Thymus (tissue), 11 donors: ENCODE data around the gene PTGDS. TPM values are rescaled to one million over a fixed set of nuclear protein-coding genes. Genes with fewer than 3 reads are reported as not detected.

Source experiments
- DNase-seq, 9 donors: peaks; one replicate each; pipeline ENCODE4 v3.0.0-alpha.2; 2013; ENCODE audit warnings: low spot score in 9 of 9, low read depth in 6 of 9, missing footprints in 1 of 9
- H3K27ac ChIP-seq, 2 donors: one replicate each; pipeline ENCODE4 v1.5.1; 2013; ENCODE audit warnings: control low read depth in 1 of 2, low read depth in 1 of 2, low read length in 1 of 2, mild to moderate bottlenecking in 1 of 2, moderate library complexity in 1 of 2
- H3K27me3 ChIP-seq, 2 donors: one replicate each; pipeline ENCODE4 v1.5.1; 2013; ENCODE audit warnings: low read length in 1 of 2; ENCODE audit not compliant: control insufficient read depth in 2 of 2, insufficient read depth in 1 of 2
- H3K36me3 ChIP-seq, 2 donors: one replicate each; pipeline ENCODE4 v1.5.1; 2013; ENCODE audit warnings: low read length in 1 of 2, mild to moderate bottlenecking in 1 of 2, moderate library complexity in 1 of 2; ENCODE audit not compliant: control insufficient read depth in 2 of 2, insufficient read depth in 2 of 2
- H3K4me1 ChIP-seq, 2 donors: one replicate each; pipeline ENCODE4 v1.5.1; 2013; ENCODE audit warnings: low read length in 2 of 2; ENCODE audit not compliant: control insufficient read depth in 2 of 2, insufficient read depth in 2 of 2
- H3K4me3 ChIP-seq, 2 donors: one replicate each; pipeline ENCODE4 v1.5.1; 2013; ENCODE audit warnings: low read length in 2 of 2, control low read depth in 1 of 2, mild to moderate bottlenecking in 1 of 2
- H3K9me3 ChIP-seq, 2 donors: one replicate each; pipeline ENCODE4 v1.5.1; 2013; ENCODE audit warnings: low read length in 1 of 2, mild to moderate bottlenecking in 1 of 2; ENCODE audit not compliant: control insufficient read depth in 2 of 2, insufficient read depth in 1 of 2
- WGBS: extraction: QIAGEN DNeasy Blood & Tissue Kit; methylation state at CpG from one replicate; pipeline ENCODE4 v1.1.7; 2013; 5-methylcytosine and 5-hydroxymethylcytosine counted together
- polyA plus RNA-seq: library from polyadenylated mRNA; stranded (reverse); fragments of 200-250 nt; gene quantifications from one replicate; pipeline ENCODE4 v1.2.3, GENCODE V29; 2013
- total RNA-seq: library from RNA; stranded (reverse); fragments of 120-200 nt; gene quantifications from one replicate; pipeline ENCODE4 v1.2.4, GENCODE V29; 2013
- donor health status: healthy.

The PTGDS gene
- total and polyA plus RNA-seq, 2 donors = 5.0 to 137 TPM

- H3K36me3 ChIP-seq = peaks cover 46 to 48% of the 10 kb centered on the region in 2 donors
These were observed 37.8 kb upstream of the PTGDS start for GRCh38 chr9:136939431-136939995.

GRCh38 chr9:136939996-136940525, 37.2 kb upstream of the PTGDS start:
- Histone ChIP-seq H3K27ac (no peak overlapping the region), H3K4me3 (no peak overlapping the region), H3K9me3 (peaks cover 1 to 5% of the 10 kb centered on the region in 2 donors), H3K36me3 (peaks cover 46 to 48% of the 10 kb centered on the region in 2 donors), H3K4me1 (peaks cover 14% of the 10 kb centered on the region in 2 donors), H3K27me3 (no peaks in the 10 kb centered on the region)
- WGBS = 95% methylated on average over 16 of the region's 16 CpGs
- DNase-seq = no peak

More at GRCh38 chr9:136939431-136939995, 37.8 kb upstream of the PTGDS start:
- DNase-seq = no peak
- 97% methylated on average over 28 of the region's 28 CpGs for WGBS
- Histone ChIP-seq H3K9me3 (peaks cover 1 to 5% of the 10 kb centered on the region in 2 donors), H3K27ac (peak overlapping the region in 1 of 2 donors; percentile 43), H3K4me1 (peaks cover 10 to 11% of the 10 kb centered on the region in 2 donors), H3K4me3 (no peak overlapping the region), H3K27me3 (no peaks in the 10 kb centered on the region)

GRCh38 chr9:136940526-136941230, 36.6 kb upstream of the PTGDS start:
- Histone ChIP-seq H3K27ac (no peak overlapping the region), H3K9me3 (peaks cover 1 to 5% of the 10 kb centered on the region in 2 donors), H3K4me3 (no peak overlapping the region), H3K4me1 (peaks cover 15 to 18% of the 10 kb centered on the region in 2 donors), H3K36me3 (peaks cover 46 to 48% of the 10 kb centered on the region in 2 donors), H3K27me3 (no peaks in the 10 kb centered on the region)
- DNase-seq = no peak
- 97% methylated on average over 42 of the region's 42 CpGs for WGBS

GRCh38 chr9:136941231-136942111, 35.8 kb upstream of the PTGDS start:
- H3K4me3 ChIP-seq = no peak overlapping the region
- WGBS = 97% methylated on average over 55 of the region's 55 CpGs
- no peak for DNase-seq
- no peak overlapping the region for H3K27ac ChIP-seq
- H3K36me3 ChIP-seq = peaks cover 46 to 48% of the 10 kb centered on the region in 2 donors
- peaks cover 15 to 18% of the 10 kb centered on the region in 2 donors for H3K4me1 ChIP-seq
- peaks cover 1 to 5% of the 10 kb centered on the region in 2 donors for H3K9me3 ChIP-seq
- H3K27me3 ChIP-seq = no peaks in the 10 kb centered on the region

- H3K4me1 ChIP-seq = peaks cover 15 to 20% of the 10 kb centered on the region in 2 donors
- no peaks in the 10 kb centered on the region for H3K27me3 ChIP-seq
- H3K9me3 ChIP-seq = peaks cover 1 to 4% of the 10 kb centered on the region in 2 donors
- WGBS = 97% methylated on average over 60 of the region's 60 CpGs
- H3K4me3 ChIP-seq = peak overlapping the region in 1 of 2 donors; percentile 97
- peak overlapping the region in 1 of 2 donors; percentile 33 for H3K27ac ChIP-seq
- DNase-seq = no peak
- peaks cover 45 to 46% of the 10 kb centered on the region in 2 donors for H3K36me3 ChIP-seq
These were observed 35.0 kb upstream of the PTGDS start for GRCh38 chr9:136942112-136942880.

GRCh38 chr9:136942881-136943230, 34.4 kb upstream of the PTGDS start:
- peaks cover 0 to 1% of the 10 kb centered on the region in 2 donors for H3K9me3 ChIP-seq
- WGBS = 98% methylated on average over 16 of the region's 16 CpGs
- peaks cover 17 to 25% of the 10 kb centered on the region in 2 donors for H3K4me1 ChIP-seq
- H3K27me3 ChIP-seq = no peaks in the 10 kb centered on the region
- no peak for DNase-seq
- H3K36me3 ChIP-seq = peaks cover 40 to 45% of the 10 kb centered on the region in 2 donors
- H3K4me3 ChIP-seq = peak overlapping the region; percentile 79 to 97
- no peak overlapping the region for H3K27ac ChIP-seq

- H3K9me3 ChIP-seq = peaks cover 0 to 1% of the 10 kb centered on the region in 2 donors
- H3K27ac ChIP-seq = peak overlapping the region; percentile 50 to 87
- peaks cover 38 to 43% of the 10 kb centered on the region in 2 donors for H3K36me3 ChIP-seq
- no peaks in the 10 kb centered on the region for H3K27me3 ChIP-seq
- H3K4me3 ChIP-seq = peak overlapping the region; percentile 79 to 97
- 31% methylated on average over 61 of the region's 61 CpGs for WGBS
- peaks cover 17 to 28% of the 10 kb centered on the region in 2 donors for H3K4me1 ChIP-seq
- peak in 1 of 9 donors; percentile 38 for DNase-seq
These were observed 33.8 kb upstream of the PTGDS start for GRCh38 chr9:136943291-136944211.
